HL-60 (cell line): ENCODE results near the gene SNTG2.

Experiments
- DNase-seq, 2 experiments: peaks; one replicate each; pipeline ENCODE4 v3.0.0-alpha.2; 2010 to 2020; ENCODE audit warnings: low read depth in 1 of 2, low spot score in 1 of 2
- H3K27ac ChIP-seq: fragments of 250-450 bp; sonication (Bioruptor Pico); replicated peaks from 2 replicates; pipeline ENCODE4 v1.5.1; 2020; ENCODE audit warnings: mild to moderate bottlenecking, moderate library complexity
- H3K27me3 ChIP-seq: fragments of 250-450 bp; sonication (Bioruptor Pico); 2 replicates; pipeline ENCODE4 v1.5.1; 2021; ENCODE audit warnings: mild to moderate bottlenecking, moderate library complexity; ENCODE audit not compliant: insufficient read depth, poor library complexity, severe bottlenecking
- H3K4me3 ChIP-seq: replicated peaks from 2 replicates; pipeline ENCODE4 v1.5.1; 2011; ENCODE audit warnings: mild to moderate bottlenecking, control low read depth, low read length; ENCODE audit not compliant: insufficient read depth
- CTCF ChIP-seq: IDR thresholded peaks from one replicate; pipeline ENCODE4 v1.5.1; 2011; ENCODE audit warnings: low read length, control low read depth, inconsistent platforms; ENCODE audit not compliant: insufficient read depth
- GABPA ChIP-seq: IDR thresholded peaks from 2 replicates; pipeline ENCODE4 v1.6.1; 2012; ENCODE audit warnings: low read depth
- POLR2AphosphoS5 ChIP-seq: IDR thresholded peaks from 2 replicates; pipeline ENCODE4 v1.6.1; 2012; ENCODE audit warnings: low read depth
- REST ChIP-seq: IDR thresholded peaks from 2 replicates; pipeline ENCODE4 v1.6.1; 2012; ENCODE audit warnings: low read depth; ENCODE audit not compliant: insufficient replicate concordance
- SPI1 ChIP-seq: IDR thresholded peaks from 2 replicates; pipeline ENCODE4 v1.6.1; 2012; ENCODE audit warnings: low read depth, mild to moderate bottlenecking, borderline replicate concordance

The SNTG2 gene

GRCh38 chr2:1045109-1045508 lies 94.5 kb downstream of the SNTG2 start:
- no peak for TF ChIP-seq CTCF
- TF ChIP-seq SPI1, result no peak
- no peak for TF ChIP-seq POLR2AphosphoS5
- TF ChIP-seq REST, result no peak
- TF ChIP-seq GABPA, result no peak

GRCh38 chr2:1046067-1046466 lies 95.4 kb downstream of the SNTG2 start:
- Histone ChIP-seq H3K4me3 (no peak overlapping the region), H3K27me3 (no peaks in the 10 kb centered on the region), H3K27ac (no peak overlapping the region)
- no peak for DNase-seq
- TF ChIP-seq GABPA, result no peak

More at GRCh38 chr2:1045109-1045508, 94.5 kb downstream of the SNTG2 start:
- Histone ChIP-seq H3K27ac (no peak overlapping the region), H3K27me3 (no peaks in the 10 kb centered on the region), H3K4me3 (no peak overlapping the region)
- no peak for DNase-seq

- DNase-seq, result no peak
- Histone ChIP-seq H3K27me3 (no peaks in the 10 kb centered on the region), H3K27ac (no peak overlapping the region), H3K4me3 (no peak overlapping the region)
- TF ChIP-seq REST (no peak), POLR2AphosphoS5 (no peak), SPI1 (no peak)
Measured at GRCh38 chr2:1047485-1047884, 96.8 kb downstream of the SNTG2 start.

- Histone ChIP-seq H3K27me3 (no peaks in the 10 kb centered on the region), H3K4me3 (no peak overlapping the region), H3K27ac (no peak overlapping the region)
- no peak for DNase-seq
- TF ChIP-seq SPI1 (no peak), POLR2AphosphoS5 (no peak), REST (no peak), CTCF (no peak), GABPA (no peak)
Measured at GRCh38 chr2:1049691-1050090, 99.0 kb downstream of the SNTG2 start.
